ENCODE data around the gene SSH2.

Gene SSH2

DNA sequence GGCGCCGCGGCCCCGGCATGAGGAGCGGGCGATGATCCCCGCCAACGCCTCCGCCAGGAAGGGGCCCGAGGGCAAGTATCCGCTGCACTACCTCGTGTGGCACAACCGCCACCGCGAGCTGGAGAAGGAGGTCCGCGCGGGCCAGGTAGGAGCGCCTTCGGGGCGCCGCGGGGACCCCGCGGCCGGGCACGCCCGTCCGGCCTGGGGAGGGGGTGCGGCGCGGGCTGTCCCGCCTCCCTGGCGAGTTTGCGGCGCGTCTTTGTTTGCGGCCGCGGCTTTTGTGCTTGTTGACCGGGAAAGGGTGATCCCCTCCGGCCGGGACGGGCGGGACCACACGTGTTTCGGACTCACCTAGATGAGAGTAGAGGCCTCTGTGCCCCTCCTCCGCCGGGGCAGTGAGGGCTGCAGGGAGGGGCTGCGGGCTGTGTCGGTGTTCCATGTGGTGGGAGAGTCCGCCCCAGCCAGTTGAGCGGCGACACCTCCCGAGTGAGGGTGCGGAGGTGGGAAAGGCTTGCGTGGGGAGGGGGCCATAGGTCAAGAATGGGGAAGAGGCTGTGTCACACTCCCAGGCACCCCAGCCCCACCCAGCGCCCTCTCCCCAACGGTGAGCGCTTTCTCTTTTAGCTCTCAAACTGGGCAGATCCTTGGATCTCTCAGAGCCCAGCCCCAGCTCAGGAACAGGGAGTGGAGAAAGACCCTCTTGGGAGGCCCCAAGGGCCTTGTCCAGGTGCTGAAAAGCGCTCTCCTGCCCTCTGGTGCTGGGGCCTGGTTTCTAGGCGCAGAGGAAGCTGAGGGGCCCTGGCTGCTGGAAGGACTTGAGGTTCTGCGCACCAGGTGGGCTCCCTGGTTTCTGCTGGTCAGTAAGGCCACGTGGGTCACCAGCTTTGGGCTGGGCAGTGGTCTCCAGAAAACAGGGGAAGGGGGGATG lies 336.2 kb downstream of the SSH2 start (continued):
- TF ChIP-seq ZSCAN18 (tag by site-specific recombination; IDR thresholded peaks at IDR 0.05) (no peak), ZNF292 (tag by site-specific recombination; IDR thresholded peaks at IDR 0.05; ENCODE audit: borderline replicate concordance, low read depth) (no peak), HOXA7 (CRISPR knock-in tag; IDR thresholded peaks at IDR 0.05; ENCODE audit: borderline replicate concordance) (no peak), ZNF561 (tag by site-specific recombination; IDR thresholded peaks at IDR 0.05; ENCODE audit: borderline replicate concordance) (peak; percentile 37; the same call in 1 of the 2 replicates), ZNF510 (tag by site-specific recombination; IDR thresholded peaks at IDR 0.05; ENCODE audit: insufficient replicate concordance) (no peak), ZNF555 (tag by site-specific recombination; conservative IDR thresholded peaks at IDR 0.05) (no peak), ZNF10 (tag by site-specific recombination; IDR thresholded peaks at IDR 0.05) (no peak), ZNF423 (tag by site-specific recombination; IDR thresholded peaks at IDR 0.05) (0 out of 2 replicates have a peak, but pooled peaks have one; percentile 23), ZFP3 (tag by site-specific recombination; IDR thresholded peaks at IDR 0.05; ENCODE audit: low read depth) (no peak), RBAK (tag by site-specific recombination; IDR thresholded peaks at IDR 0.05) (no peak), ZBTB48 (tag by site-specific recombination; IDR thresholded peaks at IDR 0.05) (no peak), KLF1 (tag by site-specific recombination; IDR thresholded peaks at IDR 0.05) (peak; percentile 73), WT1 (tag by site-specific recombination; IDR thresholded peaks at IDR 0.05) (peak; percentile 61), ZBTB49 (tag by site-specific recombination; IDR thresholded peaks at IDR 0.05; ENCODE audit: low read depth) (no peak), ZNF18 (tag by site-specific recombination; IDR thresholded peaks at IDR 0.05) (no peak), ZNF416 (tag by site-specific recombination; IDR thresholded peaks at IDR 0.05) (no peak), ZNF791 (tag by site-specific recombination; IDR thresholded peaks at IDR 0.05) (no peak), ZXDB (tag by site-specific recombination; IDR thresholded peaks at IDR 0.05) (no peak), PRDM4 (tag by site-specific recombination; IDR thresholded peaks at IDR 0.05) (no peak), ZNF140 (tag by site-specific recombination; IDR thresholded peaks at IDR 0.05) (no peak), ZFHX2 (tag by site-specific recombination; conservative IDR thresholded peaks at IDR 0.05) (peak; percentile 98), ZBTB26 (tag by site-specific recombination; optimal IDR thresholded peaks at IDR 0.05) (peak; percentile 33)
- TF ChIP-seq, protein P1, sequence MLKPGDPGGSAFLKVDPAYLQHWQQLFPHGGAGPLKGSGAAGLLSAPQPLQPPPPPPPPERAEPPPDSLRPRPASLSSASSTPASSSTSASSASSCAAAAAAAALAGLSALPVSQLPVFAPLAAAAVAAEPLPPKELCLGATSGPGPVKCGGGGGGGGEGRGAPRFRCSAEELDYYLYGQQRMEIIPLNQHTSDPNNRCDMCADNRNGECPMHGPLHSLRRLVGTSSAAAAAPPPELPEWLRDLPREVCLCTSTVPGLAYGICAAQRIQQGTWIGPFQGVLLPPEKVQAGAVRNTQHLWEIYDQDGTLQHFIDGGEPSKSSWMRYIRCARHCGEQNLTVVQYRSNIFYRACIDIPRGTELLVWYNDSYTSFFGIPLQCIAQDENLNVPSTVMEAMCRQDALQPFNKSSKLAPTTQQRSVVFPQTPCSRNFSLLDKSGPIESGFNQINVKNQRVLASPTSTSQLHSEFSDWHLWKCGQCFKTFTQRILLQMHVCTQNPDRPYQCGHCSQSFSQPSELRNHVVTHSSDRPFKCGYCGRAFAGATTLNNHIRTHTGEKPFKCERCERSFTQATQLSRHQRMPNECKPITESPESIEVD (tag by site-specific recombination; IDR thresholded peaks at IDR 0.05), result no peak
- TF ChIP-seq, protein P2, sequence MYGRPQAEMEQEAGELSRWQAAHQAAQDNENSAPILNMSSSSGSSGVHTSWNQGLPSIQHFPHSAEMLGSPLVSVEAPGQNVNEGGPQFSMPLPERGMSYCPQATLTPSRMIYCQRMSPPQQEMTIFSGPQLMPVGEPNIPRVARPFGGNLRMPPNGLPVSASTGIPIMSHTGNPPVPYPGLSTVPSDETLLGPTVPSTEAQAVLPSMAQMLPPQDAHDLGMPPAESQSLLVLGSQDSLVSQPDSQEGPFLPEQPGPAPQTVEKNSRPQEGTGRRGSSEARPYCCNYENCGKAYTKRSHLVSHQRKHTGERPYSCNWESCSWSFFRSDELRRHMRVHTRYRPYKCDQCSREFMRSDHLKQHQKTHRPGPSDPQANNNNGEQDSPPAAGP (tag by site-specific recombination; IDR thresholded peaks at IDR 0.05), result peak; percentile 88; the same call in 1 of the 2 replicates
- TF ChIP-seq, protein P3, sequence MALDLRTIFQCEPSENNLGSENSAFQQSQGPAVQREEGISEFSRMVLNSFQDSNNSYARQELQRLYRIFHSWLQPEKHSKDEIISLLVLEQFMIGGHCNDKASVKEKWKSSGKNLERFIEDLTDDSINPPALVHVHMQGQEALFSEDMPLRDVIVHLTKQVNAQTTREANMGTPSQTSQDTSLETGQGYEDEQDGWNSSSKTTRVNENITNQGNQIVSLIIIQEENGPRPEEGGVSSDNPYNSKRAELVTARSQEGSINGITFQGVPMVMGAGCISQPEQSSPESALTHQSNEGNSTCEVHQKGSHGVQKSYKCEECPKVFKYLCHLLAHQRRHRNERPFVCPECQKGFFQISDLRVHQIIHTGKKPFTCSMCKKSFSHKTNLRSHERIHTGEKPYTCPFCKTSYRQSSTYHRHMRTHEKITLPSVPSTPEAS (tag by site-specific recombination; IDR thresholded peaks at IDR 0.05), result no peak

All from HEK293 (cell line).